GM19035 (cell line): ENCODE results near the gene PIPOX.

ENCODE experiments used
- ATAC-seq: cut with Tn5 transposase; IDR thresholded peaks from one replicate; pipeline ENCODE4 v1.9.1; 2021; ENCODE audit not compliant: unreplicated experiment

PIPOX gene

DNA sequence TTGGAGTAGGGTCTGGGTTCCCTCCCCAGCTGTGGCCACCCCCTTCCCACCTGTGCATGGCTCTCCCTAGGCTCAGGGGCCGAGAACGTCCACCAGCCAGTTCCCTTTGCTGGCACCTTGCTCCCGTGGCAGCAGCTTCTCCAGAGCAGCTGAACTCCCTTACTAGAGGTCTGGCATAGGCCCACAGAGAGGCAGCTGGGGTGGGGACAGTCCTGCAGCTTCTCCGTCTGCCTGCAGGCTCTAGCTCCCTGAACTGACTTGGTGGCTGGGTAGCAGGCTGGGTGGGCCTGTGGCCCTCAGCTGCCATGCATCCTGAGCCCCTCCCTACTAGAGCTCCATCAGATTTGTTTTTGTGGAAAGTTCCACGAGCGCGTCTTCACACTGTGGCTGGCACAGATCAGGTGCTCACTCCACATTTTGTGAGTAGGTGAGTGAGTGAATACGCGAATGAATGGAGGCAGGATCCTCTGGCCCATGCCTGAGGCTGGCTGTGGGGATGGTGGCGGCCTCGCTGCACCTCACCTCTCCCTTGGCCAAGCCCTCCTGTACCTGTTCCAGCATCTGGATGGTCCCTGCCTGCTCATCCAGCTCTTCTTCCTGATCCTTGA, 51.3 kb downstream of the PIPOX start:
- no peak for ATAC-seq

DNA sequence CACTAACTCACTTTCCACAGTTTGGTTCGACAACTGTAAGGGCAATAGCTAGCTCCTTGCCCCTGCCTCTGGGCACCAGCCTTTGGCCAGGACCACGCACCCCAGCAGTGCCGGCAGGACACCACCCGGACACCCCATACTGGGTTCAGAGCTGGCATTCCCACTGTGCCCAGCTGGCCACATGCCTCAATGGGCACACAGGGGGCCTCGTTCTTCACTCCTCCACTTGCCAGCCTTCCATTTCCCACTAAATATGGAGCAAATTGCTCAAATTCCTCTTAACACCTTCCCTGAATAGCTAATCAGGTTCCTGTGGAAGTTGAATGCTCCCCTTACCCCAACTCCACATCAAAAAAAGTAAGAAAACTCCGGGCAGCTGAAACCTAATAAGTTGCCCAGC, 52.5 kb downstream of the PIPOX start:
- no peak for ATAC-seq

DNA sequence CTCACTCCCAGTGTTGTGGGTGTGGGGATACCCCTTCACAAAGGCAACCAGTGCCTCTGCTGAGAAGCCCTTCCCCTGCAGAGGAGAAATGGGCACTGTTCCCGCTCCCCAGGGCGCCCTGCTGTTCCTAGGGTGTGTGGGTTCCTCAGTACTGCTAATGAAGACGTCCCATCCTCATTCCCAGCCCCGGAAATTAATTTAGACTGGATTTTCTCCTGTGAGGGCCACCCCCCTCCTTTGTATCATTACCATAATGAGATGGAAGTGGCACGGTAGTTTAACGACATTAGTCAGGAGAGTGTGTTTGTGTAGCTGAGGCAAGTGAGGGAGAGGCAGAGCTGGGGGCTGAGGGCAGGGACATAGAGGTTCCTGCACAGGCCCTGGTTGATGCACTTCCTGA, 53.2 kb downstream of the PIPOX start:
- ATAC-seq = no peak

DNA sequence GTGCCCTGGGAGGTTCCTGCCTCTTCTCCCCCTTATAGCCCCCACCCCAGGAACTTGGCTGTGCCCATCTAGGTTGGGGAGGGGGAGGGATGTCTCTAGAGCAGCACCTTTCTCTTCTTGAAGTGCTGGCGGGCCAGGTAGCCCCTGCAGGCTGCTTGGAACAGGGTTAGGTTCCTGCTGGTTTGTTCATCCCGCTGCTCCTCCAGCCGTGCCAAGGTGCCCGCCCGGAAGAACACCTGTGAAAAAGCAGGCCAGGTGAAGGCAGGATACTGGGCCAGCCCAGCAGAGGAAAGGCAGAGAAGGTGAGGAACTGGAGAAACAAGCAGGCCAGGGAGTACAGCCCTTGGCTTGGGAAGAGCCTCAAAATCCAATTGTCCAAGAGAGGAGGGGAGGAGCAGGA, 56.6 kb downstream of the PIPOX start:
- no peak for ATAC-seq

DNA sequence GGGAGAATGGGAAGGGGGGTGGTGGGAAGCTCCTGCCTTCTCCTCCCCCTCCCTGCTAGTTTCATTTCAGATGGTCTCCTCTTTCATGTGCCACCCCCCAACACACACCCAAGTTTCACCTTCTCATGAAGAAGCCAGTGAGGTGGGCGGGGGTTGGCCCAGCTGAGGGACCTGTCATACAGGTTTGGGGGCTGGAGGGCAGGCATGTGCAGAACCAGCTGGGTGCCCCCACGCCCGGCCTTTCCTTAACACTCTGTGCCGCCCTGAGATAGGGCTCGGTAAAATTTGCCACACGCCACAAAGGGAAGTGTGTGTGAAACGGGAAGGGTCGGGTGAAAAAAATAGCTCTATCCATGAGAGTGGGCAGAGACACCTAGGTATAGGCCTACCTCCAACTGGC, 57.4 kb downstream of the PIPOX start:
- no peak for ATAC-seq

DNA sequence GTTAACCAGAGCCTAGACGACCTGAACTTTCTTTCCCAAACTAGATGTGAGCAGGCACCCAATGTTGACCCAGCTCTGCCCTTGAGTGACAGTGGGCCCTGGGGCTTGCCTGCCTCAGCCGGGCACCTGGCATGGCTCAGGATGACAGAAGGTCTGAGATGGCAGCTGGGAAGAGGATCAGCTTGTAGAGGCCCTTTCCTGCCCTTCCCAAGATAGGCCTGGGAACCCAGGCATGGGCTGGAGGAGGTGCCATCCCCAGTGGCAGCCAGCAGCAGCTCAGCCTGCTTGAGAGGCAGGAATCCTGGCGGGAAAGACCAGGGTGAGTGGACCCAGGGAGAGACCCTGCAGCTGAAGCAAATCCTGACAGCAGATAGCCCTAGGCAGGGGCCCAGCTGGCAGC, 59.1 kb downstream of the PIPOX start:
- ATAC-seq = no peak

DNA sequence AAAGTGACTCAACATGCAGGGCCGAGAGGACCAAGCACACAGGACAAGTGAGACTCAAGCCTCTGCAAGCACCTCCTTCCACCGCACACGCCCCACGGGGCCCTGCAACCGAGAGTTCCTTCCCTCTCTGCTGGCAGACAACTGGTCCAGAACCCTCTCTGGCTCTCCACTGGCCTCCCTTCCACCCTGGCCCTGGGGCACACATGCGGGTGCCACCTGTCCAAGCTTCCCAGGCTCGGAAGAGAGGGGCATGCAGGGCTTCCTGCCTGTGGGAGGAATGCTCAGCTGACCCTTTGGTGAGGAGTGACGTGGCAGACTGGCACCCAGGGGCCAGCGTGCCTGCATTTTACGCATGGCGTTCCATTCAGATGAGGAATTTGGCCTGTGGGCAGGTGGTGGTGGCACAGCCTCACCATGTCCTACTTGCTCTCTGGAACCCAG, 59.8 kb downstream of the PIPOX start:
- ATAC-seq = no peak

DNA sequence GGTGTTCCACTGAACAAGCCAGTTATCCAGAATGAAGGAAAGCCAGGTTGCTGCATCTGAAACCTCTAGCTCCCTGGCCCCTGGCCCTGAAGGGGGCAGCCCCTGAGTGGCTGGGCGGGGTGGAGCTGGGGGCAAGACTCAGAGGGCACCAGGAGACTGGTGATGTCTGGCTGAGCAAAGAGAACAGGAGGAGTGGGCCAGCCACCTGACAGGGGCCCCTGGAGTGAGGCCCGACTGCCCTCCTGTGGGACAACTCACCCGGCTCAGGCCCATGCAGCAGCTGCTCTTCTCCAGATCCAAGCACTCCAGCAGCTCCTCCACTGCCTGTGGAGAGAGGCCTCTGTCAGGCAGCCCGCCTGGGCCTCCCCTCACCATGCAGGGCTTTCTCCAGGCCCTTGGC, 60.4 kb downstream of the PIPOX start:
- ATAC-seq = no peak
